Osteocyte (in vitro differentiated cells): ENCODE measurements around the gene DENND10. TPM values are rescaled to one million over a fixed set of nuclear protein-coding genes. Genes with fewer than 3 reads are reported as not detected.

Source experiments
- DNase-seq: peaks from one replicate; pipeline ENCODE4 v3.0.0; 2021; ENCODE audit warnings: mixed read lengths; ENCODE audit not compliant: unreplicated experiment; ENCODE audit errors: extremely low spot score
- H3K27ac Mint-ChIP-seq: one replicate; pipeline ENCODE4 v1.8.0; 2021; ENCODE audit warnings: mild to moderate bottlenecking, mixed read lengths; ENCODE audit not compliant: unreplicated experiment
- H3K27me3 Mint-ChIP-seq: one replicate; pipeline ENCODE4 v1.8.0; 2021; ENCODE audit warnings: mixed read lengths; ENCODE audit not compliant: unreplicated experiment
- H3K36me3 Mint-ChIP-seq: one replicate; pipeline ENCODE4 v1.8.0; 2021; ENCODE audit warnings: mixed read lengths; ENCODE audit not compliant: unreplicated experiment
- H3K4me1 Mint-ChIP-seq: one replicate; pipeline ENCODE4 v1.8.0; 2021; ENCODE audit warnings: mixed read lengths; ENCODE audit not compliant: unreplicated experiment
- H3K4me3 Mint-ChIP-seq: one replicate; pipeline ENCODE4 v1.8.0; 2021; ENCODE audit warnings: mild to moderate bottlenecking, moderate library complexity, mixed read lengths; ENCODE audit not compliant: unreplicated experiment
- H3K9me3 Mint-ChIP-seq: one replicate; pipeline ENCODE4 v1.8.0; 2021; ENCODE audit warnings: mixed read lengths; ENCODE audit not compliant: unreplicated experiment
- total RNA-seq: library from RNA; stranded (reverse); gene quantifications from 2 replicates; pipeline ENCODE4 v1.2.1, GENCODE V29; 2021
- TF ChIP-seq, protein P1 (sequence below): fragments of 200-600 bp; sonication (generic); IDR thresholded peaks from 2 replicates; pipeline ENCODE4 v1.5.0; 2021; ENCODE audit warnings: antibody characterized with exemption, mild to moderate bottlenecking, moderate library complexity

Gene DENND10
- total RNA-seq, 1 donor from 2014 or later = 43.1 TPM

DNA sequence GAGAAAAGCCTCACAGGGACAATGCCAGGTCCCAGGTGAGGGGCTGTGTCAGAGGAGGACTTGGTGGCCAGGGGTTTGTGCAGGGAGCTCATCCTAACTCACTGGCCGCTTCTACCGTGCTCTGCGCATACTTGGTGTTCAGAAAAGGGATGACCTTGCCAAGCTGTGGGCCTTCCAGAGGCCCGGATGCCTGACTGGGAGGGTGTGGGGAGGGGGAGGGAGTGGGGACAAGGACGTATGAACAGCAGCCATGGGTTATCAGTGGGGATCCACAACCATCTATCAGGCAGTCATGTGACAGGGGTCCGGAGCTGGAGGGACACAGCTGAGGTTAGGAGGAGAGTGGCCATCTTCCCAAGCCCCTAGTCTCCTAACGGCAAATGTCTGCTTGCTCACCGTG, 55.4 kb downstream of the DENND10 start:
- Mint-ChIP-seq H3K36me3 (peaks cover 12% of the 10 kb centered on the region), H3K4me1 (no peaks in the 10 kb centered on the region), H3K9me3 (no peaks in the 10 kb centered on the region), H3K27ac (no peak overlapping the region), H3K4me3 (no peak overlapping the region), H3K27me3 (no peaks in the 10 kb centered on the region)
- TF ChIP-seq, protein P1, sequence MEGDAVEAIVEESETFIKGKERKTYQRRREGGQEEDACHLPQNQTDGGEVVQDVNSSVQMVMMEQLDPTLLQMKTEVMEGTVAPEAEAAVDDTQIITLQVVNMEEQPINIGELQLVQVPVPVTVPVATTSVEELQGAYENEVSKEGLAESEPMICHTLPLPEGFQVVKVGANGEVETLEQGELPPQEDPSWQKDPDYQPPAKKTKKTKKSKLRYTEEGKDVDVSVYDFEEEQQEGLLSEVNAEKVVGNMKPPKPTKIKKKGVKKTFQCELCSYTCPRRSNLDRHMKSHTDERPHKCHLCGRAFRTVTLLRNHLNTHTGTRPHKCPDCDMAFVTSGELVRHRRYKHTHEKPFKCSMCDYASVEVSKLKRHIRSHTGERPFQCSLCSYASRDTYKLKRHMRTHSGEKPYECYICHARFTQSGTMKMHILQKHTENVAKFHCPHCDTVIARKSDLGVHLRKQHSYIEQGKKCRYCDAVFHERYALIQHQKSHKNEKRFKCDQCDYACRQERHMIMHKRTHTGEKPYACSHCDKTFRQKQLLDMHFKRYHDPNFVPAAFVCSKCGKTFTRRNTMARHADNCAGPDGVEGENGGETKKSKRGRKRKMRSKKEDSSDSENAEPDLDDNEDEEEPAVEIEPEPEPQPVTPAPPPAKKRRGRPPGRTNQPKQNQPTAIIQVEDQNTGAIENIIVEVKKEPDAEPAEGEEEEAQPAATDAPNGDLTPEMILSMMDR = no peak
- DNase-seq = no peak

DNA sequence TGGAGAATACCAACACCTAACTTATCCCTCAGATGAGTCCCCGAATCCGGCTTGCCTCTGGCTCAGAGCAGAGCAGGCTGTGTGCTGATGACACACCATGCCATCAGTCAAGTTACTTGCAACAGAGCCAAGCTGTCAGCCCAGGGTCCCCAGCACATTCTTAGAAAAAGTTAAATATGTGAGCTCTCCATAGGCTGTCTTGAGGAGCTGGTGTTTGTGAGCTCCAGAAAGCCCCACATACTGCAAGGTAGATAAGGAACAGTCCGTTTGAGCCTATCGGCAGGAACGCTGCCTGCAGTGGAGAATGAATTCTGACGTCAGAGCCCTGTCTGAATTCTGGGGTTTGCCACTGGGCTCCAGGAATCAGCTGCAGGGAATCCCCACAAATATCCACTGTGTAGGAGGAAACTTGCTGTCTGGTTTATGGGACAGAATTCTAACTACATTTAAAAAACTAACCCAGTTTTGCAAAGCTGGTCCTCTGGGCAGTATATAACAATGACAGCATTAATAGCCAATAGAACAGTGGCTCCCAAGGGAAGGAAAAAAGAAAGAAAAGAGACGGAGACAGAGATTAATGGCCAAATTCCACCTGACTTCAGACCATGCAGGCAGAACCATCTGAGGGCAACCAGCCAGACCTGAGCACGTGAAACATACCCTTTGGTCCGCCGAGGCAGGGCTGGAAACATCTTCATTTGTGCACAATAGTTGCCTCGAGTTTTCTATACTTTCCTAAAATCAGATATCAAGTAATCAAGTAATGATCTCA, 58.0 kb downstream of the DENND10 start:
- DNase-seq = no peak
- Mint-ChIP-seq H3K4me3 (no peak overlapping the region), H3K27me3 (no peaks in the 10 kb centered on the region), H3K27ac (no peak overlapping the region), H3K4me1 (peaks cover 14% of the 10 kb centered on the region), H3K9me3 (no peaks in the 10 kb centered on the region), H3K36me3 (peaks cover 5% of the 10 kb centered on the region)
- TF ChIP-seq, protein P1 = no peak

DNA sequence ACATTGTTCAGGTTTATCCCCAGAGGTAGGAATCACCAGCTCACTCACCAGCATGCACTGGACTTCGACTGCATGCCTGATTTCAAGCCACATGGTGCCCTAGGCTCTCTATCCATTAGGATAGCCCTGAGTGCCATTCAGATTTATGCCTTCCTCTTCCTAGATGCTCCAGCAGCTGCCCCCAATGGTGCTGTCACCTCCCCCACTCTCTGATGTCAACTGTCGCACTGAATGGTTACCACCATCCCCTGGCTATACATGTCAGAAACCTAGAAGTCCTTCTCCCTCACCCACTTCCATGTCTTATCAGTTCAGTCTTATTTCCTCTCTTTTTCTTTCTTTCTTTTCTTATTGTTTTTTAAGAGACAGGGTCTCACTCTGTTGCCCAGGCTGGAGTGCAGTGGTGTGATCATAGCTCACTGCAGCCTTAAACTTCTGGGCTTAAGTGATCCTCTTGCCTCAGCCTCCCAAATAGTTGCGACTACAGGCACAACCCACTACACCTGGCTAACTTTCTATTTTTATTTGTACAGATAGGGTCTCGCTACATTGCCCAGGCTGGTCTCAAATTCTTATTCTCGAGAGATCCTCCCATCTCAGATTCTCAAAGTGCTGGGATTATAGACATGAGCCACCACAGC, 58.7 kb downstream of the DENND10 start:
- TF ChIP-seq, protein P1 = no peak
- Mint-ChIP-seq H3K9me3 (no peaks in the 10 kb centered on the region), H3K36me3 (peaks cover 4% of the 10 kb centered on the region), H3K27ac (no peak overlapping the region), H3K27me3 (no peaks in the 10 kb centered on the region), H3K4me3 (no peak overlapping the region), H3K4me1 (peaks cover 14% of the 10 kb centered on the region)
- no peak for DNase-seq

DNA sequence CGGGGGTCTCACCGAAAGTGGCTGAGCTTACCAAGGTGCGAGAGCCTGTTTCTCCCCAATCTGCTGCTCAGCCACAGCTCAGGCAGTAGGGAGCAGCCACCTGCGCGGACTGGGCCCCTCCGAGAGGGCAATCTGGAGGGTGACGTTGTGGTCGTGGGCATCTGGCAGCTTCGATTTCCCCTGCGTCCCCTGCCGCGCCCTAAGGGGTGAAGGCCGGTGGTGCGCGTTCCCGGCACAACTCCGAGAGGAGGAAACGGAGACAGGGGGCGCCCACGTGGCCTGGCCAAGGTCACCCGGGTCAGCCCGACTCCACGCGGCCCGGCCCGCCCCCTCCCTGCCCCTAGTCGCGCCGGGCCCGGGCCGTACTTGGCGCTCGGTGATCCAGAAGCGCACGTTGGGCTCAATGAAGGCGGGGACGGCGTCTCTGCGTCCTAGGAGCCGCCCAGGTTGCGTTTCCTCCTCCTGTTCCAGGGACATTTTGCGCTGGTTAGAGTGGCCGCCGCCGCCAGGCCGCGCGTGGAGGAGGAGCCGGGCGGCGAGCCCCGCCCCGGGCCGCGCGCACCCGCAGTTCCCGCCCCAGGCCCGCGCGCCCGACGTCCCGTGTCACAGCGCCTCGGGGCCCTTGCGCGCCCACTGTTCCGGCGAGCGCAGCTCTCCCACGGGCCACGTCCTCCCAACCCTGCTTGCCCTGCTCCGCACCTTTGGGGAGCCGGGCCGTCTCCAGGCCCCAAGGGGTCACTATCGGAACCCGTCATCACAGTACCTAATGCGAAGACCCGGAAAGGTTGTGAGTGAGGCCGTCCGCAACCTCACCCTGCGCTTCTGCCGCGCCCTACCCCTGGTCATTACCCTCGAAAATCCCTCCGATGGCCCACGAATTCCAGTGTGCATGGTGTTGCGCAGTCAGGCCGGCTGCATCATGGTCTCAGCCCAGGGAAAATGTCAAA, 61.5 kb downstream of the DENND10 start, which contains the start of gene SFXN4:
SFXN4 (minus strand) TSS at position 544 of the 947 bp plus-strand sequence; CDS start at position 477, 67 bp downstream.
- TF ChIP-seq, protein P1 = no peak

More for the DNA sequence above, 61.5 kb downstream of the DENND10 start, which contains the start of gene SFXN4:
- peak; percentile 87 for DNase-seq
- peaks cover 13% of the 10 kb centered on the region for H3K36me3 Mint-ChIP-seq
- peak within 1 kb of the TSS; percentile 81 for H3K4me3 Mint-ChIP-seq
- peaks cover 14% of the 10 kb centered on the region for H3K4me1 Mint-ChIP-seq
- peak within 1 kb of the TSS; percentile 72 for H3K27ac Mint-ChIP-seq
- no peaks in the 10 kb centered on the region for H3K9me3 Mint-ChIP-seq
- H3K27me3 Mint-ChIP-seq = no peaks in the 10 kb centered on the region
